GM18526 (cell line): Measurements from ENCODE around the gene EHBP1L1.
A peak's percentile ranks its signal among the peaks of the same experiment; 100 is the strongest.

Source experiments
- POLR2A ChIP-seq: IDR thresholded peaks from 3 replicates; pipeline ENCODE4 v1.6.1; 2011; ENCODE audit not compliant: insufficient read length; ENCODE audit errors: extremely low read depth

EHBP1L1 gene

GRCh38 chr11:65577756-65578109, 1.9 kb downstream of the EHBP1L1 start:
- TF ChIP-seq POLR2A = no peak

- TF ChIP-seq POLR2A = no peak
Measured at GRCh38 chr11:65578134-65578533, 2.3 kb downstream of the EHBP1L1 start.

- TF ChIP-seq POLR2A = no peak
Measured at GRCh38 chr11:65578667-65579066, 2.8 kb downstream of the EHBP1L1 start.

GRCh38 chr11:65579291-65579690, 3.4 kb downstream of the EHBP1L1 start:
- TF ChIP-seq POLR2A = no peak

DNA sequence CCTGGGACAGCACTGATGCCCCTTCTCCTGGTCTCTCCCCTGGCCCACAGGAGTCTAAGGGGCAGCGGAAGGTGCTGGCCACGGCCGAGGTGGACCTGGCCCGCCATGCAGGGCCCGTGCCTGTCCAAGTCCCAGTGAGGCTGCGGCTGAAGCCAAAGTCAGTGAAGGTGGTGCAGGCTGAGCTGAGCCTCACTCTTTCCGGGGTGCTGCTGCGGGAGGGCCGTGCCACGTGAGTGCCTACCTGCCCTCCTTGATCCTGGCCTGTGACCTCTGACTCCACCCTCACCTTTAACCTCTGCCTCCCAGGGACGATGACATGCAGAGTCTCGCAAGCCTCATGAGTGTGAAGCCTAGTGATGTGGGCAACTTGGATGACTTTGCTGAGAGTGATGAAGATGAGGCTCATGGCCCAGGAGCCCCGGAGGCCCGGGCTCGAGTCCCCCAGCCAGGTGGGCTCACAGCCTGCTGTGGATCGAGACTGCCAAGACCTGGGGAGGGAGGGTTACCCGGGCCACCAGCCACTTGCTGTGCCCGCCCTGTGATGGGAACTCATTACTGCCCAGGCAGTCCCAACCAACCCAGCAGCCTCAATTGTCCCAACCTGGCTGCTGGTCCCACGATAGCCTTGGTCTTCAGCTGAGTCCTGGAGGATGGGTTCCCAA, 4.3 kb downstream of the EHBP1L1 start:
- TF ChIP-seq POLR2A = no peak

DNA sequence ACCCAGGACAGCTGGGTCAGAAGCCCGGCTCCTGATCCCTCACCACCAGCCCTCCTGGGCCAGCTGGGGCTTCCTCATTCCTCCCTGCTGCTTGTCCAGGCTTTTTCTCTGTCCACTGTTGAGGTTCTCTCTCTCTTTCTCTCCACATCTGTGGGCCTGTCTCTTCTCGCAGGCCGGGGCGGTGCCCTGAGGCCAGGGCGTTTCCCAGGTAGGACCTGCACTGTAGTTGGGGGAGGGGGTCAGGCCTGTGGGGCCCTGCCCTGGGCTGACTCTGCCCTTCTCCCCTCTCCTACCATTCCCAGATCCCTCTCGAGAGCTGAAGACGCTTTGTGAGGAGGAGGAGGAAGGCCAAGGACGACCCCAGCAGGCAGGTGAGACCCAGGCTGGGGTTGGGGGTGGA, 4.9 kb downstream of the EHBP1L1 start:
- no peak for TF ChIP-seq POLR2A

GRCh38 chr11:65581928-65582327, 6.1 kb downstream of the EHBP1L1 start:
- no peak for TF ChIP-seq POLR2A

GRCh38 chr11:65583589-65583988, 7.7 kb downstream of the EHBP1L1 start:
- no peak for TF ChIP-seq POLR2A

GRCh38 chr11:65584106-65584505, 8.3 kb downstream of the EHBP1L1 start:
- no peak for TF ChIP-seq POLR2A

GRCh38 chr11:65584723-65585171, 8.9 kb downstream of the EHBP1L1 start:
- no peak for TF ChIP-seq POLR2A

- TF ChIP-seq POLR2A = no peak
Measured at GRCh38 chr11:65585396-65586246, 9.8 kb downstream of the EHBP1L1 start.

- no peak for TF ChIP-seq POLR2A
Measured at GRCh38 chr11:65586247-65586630, 10.4 kb downstream of the EHBP1L1 start.

DNA sequence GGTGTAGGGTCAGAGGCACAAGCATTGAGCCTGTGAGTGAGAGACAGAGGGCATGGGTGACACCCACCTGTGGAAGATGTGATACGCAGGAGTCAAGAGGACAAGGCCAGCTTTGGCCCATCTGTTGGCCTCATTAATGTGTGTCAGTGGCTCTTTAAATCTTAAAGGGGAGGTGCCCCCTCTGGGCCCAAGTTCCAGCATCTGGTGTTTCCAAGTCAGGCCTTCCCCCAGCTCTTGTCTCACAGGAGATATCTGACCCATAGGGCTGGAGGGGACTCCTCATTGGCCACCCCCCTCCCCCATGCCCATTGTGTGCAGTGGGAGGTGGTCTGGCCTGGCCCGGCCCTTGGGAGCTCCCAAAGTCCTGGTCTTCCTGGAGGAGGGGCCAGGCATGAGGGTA, 10.8 kb downstream of the EHBP1L1 start:
- TF ChIP-seq POLR2A = no peak

GRCh38 chr11:65588199-65589054, 12.6 kb downstream of the EHBP1L1 start:
- peak; percentile 24 for TF ChIP-seq POLR2A

DNA sequence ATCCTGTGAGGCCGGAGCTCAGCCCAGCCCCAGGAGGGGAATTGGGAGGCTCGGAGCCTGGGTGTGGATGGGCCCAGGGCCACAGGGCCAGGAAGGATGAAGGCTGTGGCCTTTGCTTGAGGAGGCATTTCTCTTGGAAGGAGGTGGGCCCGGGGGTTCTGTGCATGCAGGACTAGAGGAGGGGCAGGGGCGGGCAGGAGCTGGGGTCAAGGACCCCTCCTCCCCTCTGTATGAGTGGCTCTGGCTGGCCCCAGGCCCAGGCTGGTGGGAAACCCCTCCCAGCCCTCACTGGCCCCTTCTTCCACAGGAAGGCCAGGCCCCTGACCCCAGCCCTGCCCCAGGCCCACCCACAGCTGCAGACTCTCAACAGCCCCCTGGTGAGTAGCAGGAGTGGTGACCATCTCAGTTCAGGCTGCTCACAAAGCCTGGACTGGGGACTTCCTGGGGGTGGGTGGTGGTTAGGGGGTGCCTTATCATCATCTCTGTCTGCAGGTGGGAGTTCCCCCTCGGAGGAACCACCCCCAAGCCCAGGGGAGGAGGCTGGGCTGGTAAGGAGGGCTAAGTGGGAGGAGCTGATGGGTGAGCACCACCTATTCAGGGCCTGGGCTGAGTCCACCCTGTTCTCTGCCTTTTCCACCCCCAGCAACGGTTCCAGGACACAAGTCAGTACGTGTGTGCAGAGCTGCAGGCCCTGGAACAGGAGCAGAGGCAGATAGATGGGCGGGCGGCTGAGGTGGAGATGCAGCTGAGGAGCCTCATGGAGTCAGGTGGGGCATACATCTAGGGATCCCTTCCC, 13.8 kb downstream of the EHBP1L1 start:
- no peak for TF ChIP-seq POLR2A
